Nephron (organoid): ENCODE measurements around the gene TNK2.
A peak's percentile ranks its signal among the peaks of the same experiment; 100 is the strongest.
"Not testable (repeated sequence)": the region's sequence is repeated elsewhere in the genome, so short reads cannot be mapped to it uniquely, and the experiment has no call there.

ENCODE experiments used
- H3K27ac Mint-ChIP-seq, 3 experiments: 2 replicates each; pipeline ENCODE4 v1.8.0; 2020; ENCODE audit warnings: mixed read lengths in 3 of 3, mild to moderate bottlenecking in 2 of 3, moderate library complexity in 1 of 3
- H3K27me3 Mint-ChIP-seq: 2 replicates; pipeline ENCODE4 v1.8.0; 2021; ENCODE audit warnings: low read depth, mild to moderate bottlenecking, moderate library complexity, mixed read lengths
- H3K36me3 Mint-ChIP-seq: 2 replicates; pipeline ENCODE4 v1.8.0; 2020; ENCODE audit warnings: low read depth, mixed read lengths
- H3K4me1 Mint-ChIP-seq: 2 replicates; pipeline ENCODE4 v1.8.0; 2020; ENCODE audit warnings: mixed read lengths
- H3K4me3 Mint-ChIP-seq, 3 experiments: 2 replicates each; pipeline ENCODE4 v1.8.0; 2020; ENCODE audit warnings: mild to moderate bottlenecking in 3 of 3, mixed read lengths in 3 of 3, moderate library complexity in 2 of 3
- H3K9me3 Mint-ChIP-seq: 2 replicates; pipeline ENCODE4 v1.8.0; 2020; ENCODE audit warnings: mixed read lengths
- CTCF ChIP-seq, 3 experiments: fragments of 200-600 bp; sonication (generic); IDR thresholded peaks; one replicate each; pipeline ENCODE4 v1.5.0; 2021; ENCODE audit warnings: antibody characterized with exemption in 3 of 3; ENCODE audit not compliant: unreplicated experiment in 3 of 3

The TNK2 gene

GRCh38 chr3:195866686-195867511, 41.5 kb downstream of the TNK2 start:
- Mint-ChIP-seq H3K27ac (no peak overlapping the region), H3K4me3 (no peak overlapping the region), H3K36me3 (peaks cover 20% of the 10 kb centered on the region), H3K9me3 (no peaks in the 10 kb centered on the region), H3K27me3 (no peaks in the 10 kb centered on the region), H3K4me1 (peaks cover 20% of the 10 kb centered on the region)
- TF ChIP-seq CTCF (IDR thresholded peaks at IDR 0.05; ENCODE audit: unreplicated experiment in 3 of 3): no peak

DNA sequence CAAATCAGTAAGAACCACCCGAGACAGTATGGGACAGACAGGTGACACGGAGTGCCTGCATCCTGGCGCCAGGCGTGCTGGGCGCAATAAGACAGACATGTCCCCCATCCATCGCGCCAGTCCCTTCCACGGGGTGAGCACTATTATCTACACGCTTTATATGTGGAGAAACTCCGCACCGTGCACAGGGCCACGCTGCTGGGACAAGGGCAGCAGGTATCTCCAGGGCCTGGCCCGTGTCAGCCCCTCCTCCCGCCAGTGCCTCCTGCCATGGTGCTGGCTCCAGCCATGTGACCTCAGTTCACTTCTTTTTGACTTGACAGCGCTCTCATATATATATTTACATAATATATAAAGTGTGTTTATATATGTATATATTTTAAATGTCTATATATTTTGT, 42.6 kb downstream of the TNK2 start:
- Mint-ChIP-seq H3K27ac (no peak overlapping the region), H3K4me1 (peaks cover 23% of the 10 kb centered on the region), H3K9me3 (no peaks in the 10 kb centered on the region), H3K36me3 (peaks cover 20% of the 10 kb centered on the region), H3K4me3 (no peak overlapping the region), H3K27me3 (peaks cover 3% of the 10 kb centered on the region)
- TF ChIP-seq CTCF (IDR thresholded peaks at IDR 0.05; ENCODE audit: unreplicated experiment in 3 of 3): no peak

DNA sequence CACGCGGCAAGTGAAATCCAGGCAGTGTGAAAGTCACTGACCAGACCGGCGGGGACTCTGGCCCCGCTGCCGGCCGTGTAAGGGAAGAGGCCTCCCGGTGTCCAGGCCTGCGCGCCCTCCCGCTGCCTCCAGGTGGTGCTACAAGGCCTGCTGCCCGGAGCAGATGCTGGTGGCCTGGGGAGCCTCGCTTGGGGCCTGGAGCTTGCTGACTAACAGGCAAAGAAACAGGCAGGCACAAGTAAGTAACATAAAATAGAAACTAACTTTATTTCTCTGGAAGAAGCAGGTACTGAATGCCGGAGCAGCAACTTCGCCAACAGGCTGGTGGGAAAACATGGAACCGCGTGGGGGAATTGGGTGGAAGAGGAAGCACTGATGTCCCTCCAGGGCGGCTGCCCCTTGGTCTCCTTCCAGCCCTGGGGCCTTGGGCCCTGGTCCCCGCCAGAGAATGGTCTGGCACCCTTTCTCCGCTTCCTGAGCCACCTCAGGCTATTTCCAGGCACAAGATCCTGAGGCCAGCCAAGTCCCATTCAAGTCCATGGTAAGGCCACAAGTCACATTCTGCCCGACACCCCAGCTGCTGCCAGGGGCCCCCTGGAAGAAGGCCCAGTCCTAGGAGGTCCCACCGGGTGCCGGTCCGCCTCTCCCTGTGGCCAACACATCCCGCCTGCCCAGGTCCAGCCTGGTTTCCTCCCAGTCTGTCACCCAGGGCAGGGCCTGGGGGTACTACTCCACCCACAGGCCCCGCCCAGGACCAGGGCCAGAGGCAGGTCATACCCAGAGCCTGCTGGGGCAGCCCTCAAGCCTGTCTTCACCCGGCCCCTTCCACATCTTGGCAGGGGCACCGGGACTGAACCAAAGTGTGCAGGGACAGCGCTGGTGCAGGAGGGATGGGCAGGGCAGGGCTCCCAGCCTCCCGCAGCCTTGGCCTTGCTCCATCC, 45.0 kb downstream of the TNK2 start:
- Mint-ChIP-seq H3K27me3 (peaks cover 9% of the 10 kb centered on the region), H3K4me1 (peaks cover 17% of the 10 kb centered on the region), H3K4me3 (no peak overlapping the region), H3K27ac (no peak overlapping the region), H3K9me3 (no peaks in the 10 kb centered on the region), H3K36me3 (peaks cover 13% of the 10 kb centered on the region)
- peak; percentile 92 to 94 (median 94) for TF ChIP-seq CTCF (IDR thresholded peaks at IDR 0.05; ENCODE audit: unreplicated experiment in 3 of 3)

GRCh38 chr3:195862318-195862717, 46.0 kb downstream of the TNK2 start:
- H3K9me3 Mint-ChIP-seq, H3K27me3 Mint-ChIP-seq, H3K27ac Mint-ChIP-seq, H3K4me3 Mint-ChIP-seq: not testable (repeated sequence)
- H3K4me1 Mint-ChIP-seq: peaks cover 17% of the 10 kb centered on the region
- peaks cover 13% of the 10 kb centered on the region for H3K36me3 Mint-ChIP-seq

DNA sequence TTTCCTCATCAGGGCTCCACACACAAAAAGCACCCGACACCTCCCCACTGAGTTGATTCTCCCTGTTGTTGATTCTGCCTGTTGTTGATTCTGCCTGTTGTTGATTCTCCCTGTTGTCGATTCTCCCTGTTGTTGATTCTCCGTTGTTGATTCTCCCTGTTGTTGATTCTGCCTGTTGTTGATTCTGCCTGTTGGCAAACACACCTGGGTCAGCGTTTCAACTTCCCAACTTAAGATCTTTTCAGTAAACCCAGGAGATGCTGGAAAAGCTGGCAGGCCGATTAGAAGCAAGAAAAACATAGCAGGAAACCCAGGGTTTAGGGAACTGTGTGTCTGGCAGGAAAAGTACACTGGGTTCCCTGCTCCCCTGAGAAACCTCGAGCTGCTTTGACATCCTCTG, 47.9 kb downstream of the TNK2 start:
- Mint-ChIP-seq H3K36me3 (peaks cover 9% of the 10 kb centered on the region), H3K4me3 (no peak overlapping the region), H3K27ac (no peak overlapping the region), H3K4me1 (peaks cover 17% of the 10 kb centered on the region), H3K27me3 (peaks cover 14% of the 10 kb centered on the region), H3K9me3 (no peaks in the 10 kb centered on the region)
- TF ChIP-seq CTCF (IDR thresholded peaks at IDR 0.05; ENCODE audit: unreplicated experiment in 3 of 3): no peak

DNA sequence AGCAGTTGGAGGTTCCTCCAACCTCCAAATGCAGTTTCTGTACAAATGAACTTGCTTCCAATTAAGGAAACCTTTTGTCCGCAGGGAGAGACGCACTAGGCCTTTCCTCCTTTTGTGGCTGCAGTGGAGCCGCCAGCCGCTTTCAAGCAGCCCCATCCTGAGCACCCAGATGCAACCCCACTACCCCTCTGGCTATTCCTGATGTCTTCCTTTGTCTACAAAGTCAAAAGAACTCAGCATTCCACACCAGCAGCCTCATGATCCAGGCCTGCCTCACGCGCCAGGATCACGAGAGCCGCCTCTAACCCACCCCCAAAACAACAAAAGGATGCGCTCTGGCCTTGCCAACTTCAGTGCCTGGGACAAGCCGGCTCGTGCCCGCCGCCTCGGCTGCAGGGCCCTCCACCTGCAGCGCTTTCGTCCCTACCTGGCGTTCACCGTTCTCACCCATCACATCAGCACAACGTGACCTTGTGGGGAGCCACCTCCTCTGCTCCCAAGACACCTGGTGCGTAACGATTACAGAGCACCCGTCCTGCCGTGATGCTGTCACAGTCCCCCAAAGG, 48.4 kb downstream of the TNK2 start:
- Mint-ChIP-seq H3K27ac (no peak overlapping the region), H3K27me3 (peaks cover 14% of the 10 kb centered on the region), H3K9me3 (no peaks in the 10 kb centered on the region), H3K36me3 (peaks cover 7% of the 10 kb centered on the region), H3K4me3 (no peak overlapping the region), H3K4me1 (peaks cover 17% of the 10 kb centered on the region)
- TF ChIP-seq CTCF (IDR thresholded peaks at IDR 0.05; ENCODE audit: unreplicated experiment in 3 of 3): no peak
